HG03066 (cell line): ENCODE results near the gene WDR26.
A peak's percentile ranks its signal among the peaks of the same experiment; 100 is the strongest.

Experiments
- ATAC-seq: cut with Tn5 transposase; IDR thresholded peaks from one replicate; pipeline ENCODE4 v1.9.1; 2021; ENCODE audit warnings: low read depth; ENCODE audit not compliant: unreplicated experiment

WDR26 gene

GRCh38 chr1:224402472-224403036 is 32.0 kb downstream of the WDR26 start:
- ATAC-seq = no peak

- ATAC-seq = no peak
Observed at GRCh38 chr1:224399887-224400286, 34.7 kb downstream of the WDR26 start.

GRCh38 chr1:224393294-224393693 is 41.3 kb downstream of the WDR26 start:
- no peak for ATAC-seq

- ATAC-seq = no peak
Observed at GRCh38 chr1:224392411-224393249, 42.0 kb downstream of the WDR26 start.

GRCh38 chr1:224390517-224390916 is 44.1 kb downstream of the WDR26 start:
- no peak for ATAC-seq

GRCh38 chr1:224387943-224388342 is 46.7 kb downstream of the WDR26 start:
- ATAC-seq = no peak

- ATAC-seq = no peak
Observed at GRCh38 chr1:224387302-224387912, 47.2 kb downstream of the WDR26 start.

GRCh38 chr1:224383218-224383617 is 51.4 kb downstream of the WDR26 start:
- ATAC-seq = no peak

GRCh38 chr1:224381880-224382548 is 52.6 kb downstream of the WDR26 start:
- no peak for ATAC-seq

- peak; percentile 75 for ATAC-seq
Observed at GRCh38 chr1:224380003-224380402, 54.6 kb downstream of the WDR26 start.

GRCh38 chr1:224378855-224379631 is 55.6 kb downstream of the WDR26 start:
- peak; percentile 27 for ATAC-seq

GRCh38 chr1:224377676-224378006 is 57.0 kb downstream of the WDR26 start:
- peak; percentile 71 for ATAC-seq

- ATAC-seq = no peak
Observed at GRCh38 chr1:224375059-224375458, 59.5 kb downstream of the WDR26 start.

- no peak for ATAC-seq
Observed at GRCh38 chr1:224373008-224373590, 61.5 kb downstream of the WDR26 start.

GRCh38 chr1:224368409-224368808 is 66.2 kb downstream of the WDR26 start:
- ATAC-seq = peak; percentile 95

- no peak for ATAC-seq
Observed at GRCh38 chr1:224359207-224359606, 75.4 kb downstream of the WDR26 start.

- no peak for ATAC-seq
Observed at GRCh38 chr1:224358237-224358636, 76.4 kb downstream of the WDR26 start.

- no peak for ATAC-seq
Observed at GRCh38 chr1:224357626-224358124, 76.9 kb downstream of the WDR26 start.

GRCh38 chr1:224356685-224357625 is 77.6 kb downstream of the WDR26 start, which contains the start of gene CNIH4:
CNIH4 (plus strand) TSS chr1:224356879; CDS start chr1:224356925, 46 bp downstream.
- peak; percentile 97 for ATAC-seq
